Transverse colon (tissue), 3 donors: ENCODE data around the gene DTX3L.
A peak's percentile ranks its signal among the peaks of the same experiment; 100 is the strongest.

Source experiments
- CTCF ChIP-seq, 5 experiments: fragments of 200-600 bp in 3 of 5; fragments of 450-650 bp in 2 of 5; sonication (generic) in 3 of 5; IDR thresholded peaks; 1 replicate in 2 of 5; 2 replicates in 3 of 5; pipeline ENCODE4 v1.5.1; 2016 to 2017; ENCODE audit warnings: antibody characterized with exemption in 5 of 5, inconsistent platforms in 3 of 5, mild to moderate bottlenecking in 2 of 5, moderate library complexity in 1 of 5
- POLR2A ChIP-seq: fragments of 450-650 bp; IDR thresholded peaks from one replicate; pipeline ENCODE4 v1.6.1; 2016; ENCODE audit warnings: antibody characterized with exemption, mild to moderate bottlenecking, moderate library complexity

- TF ChIP-seq CTCF (IDR thresholded peaks at IDR 0.05) (no peak), POLR2A (peak; percentile 86)
These were observed at the start of gene DTX3L, which contains the start of gene PARP9 for GRCh38 chr3:122564155-122564912.
